ENCODE measurements around the gene LAD1. TPM values are rescaled to one million over a fixed set of nuclear protein-coding genes. Genes with fewer than 3 reads are reported as not detected.

The LAD1 gene
- total RNA-seq, 4 donors from 2014 or later, result 0.26 to 4.8 (median 0.29) TPM; not detected in 1

DNA sequence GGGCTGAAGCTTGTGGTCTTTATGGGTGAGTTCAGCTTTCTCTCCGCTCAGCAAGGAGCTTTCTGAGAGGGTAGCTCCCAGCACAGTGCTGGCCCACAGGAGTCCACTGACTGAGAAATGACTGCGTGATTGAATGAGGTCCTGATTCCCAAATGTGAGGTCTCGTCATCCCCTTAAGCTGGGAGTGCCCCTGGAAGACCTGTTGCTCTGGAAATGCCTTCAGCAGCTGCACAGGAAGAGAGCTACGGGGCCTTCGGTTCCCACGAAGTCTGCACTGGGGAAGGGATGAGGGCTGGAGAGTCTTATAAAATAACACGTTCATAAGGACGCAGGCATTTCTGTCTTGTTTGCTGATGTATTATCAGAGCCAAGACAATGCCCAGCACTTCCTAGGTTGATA, 35.7 kb downstream of the LAD1 start:
- H3K36me3 ChIP-seq, result no peaks in the 10 kb centered on the region
- DNase-seq, result no peak
- no peaks in the 10 kb centered on the region for H3K27me3 ChIP-seq
- no peaks in the 10 kb centered on the region for H3K4me1 ChIP-seq
- H3K4me3 ChIP-seq, result no peak overlapping the region
- H3K27ac ChIP-seq, result no peak overlapping the region
- no peaks in the 10 kb centered on the region for H3K9me3 ChIP-seq
- TF ChIP-seq POLR2A (IDR thresholded peaks at IDR 0.05), result no peak
- TF ChIP-seq CTCF (IDR thresholded peaks at IDR 0.05), result no peak
- intact Hi-C loops (cut with DNase I; ENCODE audit: low total_unique reads), result loop anchor here (10.0 kb wide), 1 partner anchor 109 kb away; no protein-coding TSS in a partner anchor

DNA sequence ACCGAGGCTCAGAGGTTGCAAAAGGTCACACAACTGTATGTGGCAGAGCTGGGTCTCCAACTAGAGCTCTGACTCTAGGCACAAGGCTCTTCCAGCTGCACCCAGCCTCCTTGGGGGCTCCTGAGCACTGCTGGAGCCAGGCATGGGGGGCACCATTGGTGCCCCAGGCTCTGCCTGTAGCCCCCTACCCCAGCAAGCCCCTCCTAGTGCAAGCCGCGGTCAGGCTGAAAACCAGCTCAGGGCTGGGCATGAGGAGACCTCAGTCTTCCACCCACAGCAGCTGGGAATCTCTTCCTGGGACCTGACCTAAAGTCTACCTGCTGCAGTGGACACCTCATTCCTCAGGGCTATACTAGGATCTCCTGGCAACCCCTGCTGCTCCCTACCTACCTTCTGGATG, 36.2 kb downstream of the LAD1 start:
- H3K36me3 ChIP-seq, result no peaks in the 10 kb centered on the region
- DNase-seq, result no peak

DNA sequence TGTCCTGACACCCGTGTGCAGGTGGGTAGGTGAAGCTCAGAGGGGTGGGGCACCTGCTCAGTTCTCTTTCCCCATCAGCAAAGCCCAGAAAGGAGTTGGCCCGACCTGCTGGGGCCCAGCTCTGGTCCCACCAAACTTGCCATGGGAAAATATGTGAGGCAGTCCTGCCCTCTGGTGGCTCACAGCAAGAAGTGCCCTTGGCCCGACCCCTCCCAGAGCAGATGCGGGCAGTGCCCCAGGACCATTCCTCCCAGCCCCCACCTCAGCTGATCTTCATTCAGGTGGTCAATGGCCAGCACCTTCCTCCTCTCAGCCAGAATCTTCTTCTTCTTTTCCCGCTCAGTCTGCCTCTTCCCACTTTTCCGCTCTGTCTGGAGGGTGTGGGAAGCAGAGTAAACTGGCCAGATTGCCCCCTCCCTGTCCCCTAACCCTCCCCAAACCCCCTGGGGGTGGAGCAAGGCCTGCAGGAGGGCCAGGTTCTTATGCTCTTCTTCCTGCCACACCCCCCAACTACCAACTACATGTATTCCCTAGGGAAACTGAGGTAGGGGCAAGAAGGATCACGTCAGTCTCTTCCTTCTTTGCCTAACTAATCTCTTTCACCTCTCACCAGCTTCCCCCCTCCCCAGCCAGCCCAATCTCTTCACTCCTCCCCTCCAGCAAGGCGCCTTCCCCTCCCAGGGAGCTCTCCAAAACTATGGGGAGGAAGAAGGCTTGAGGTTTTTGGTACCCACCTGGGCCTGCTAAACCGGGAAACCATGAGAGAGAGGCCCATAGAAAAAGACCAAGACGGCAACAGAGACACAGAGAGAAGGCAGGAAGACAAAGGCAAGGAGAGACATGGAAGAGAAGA, 37.2 kb downstream of the LAD1 start:
- no peaks in the 10 kb centered on the region for H3K9me3 ChIP-seq
- H3K27ac ChIP-seq, result no peak overlapping the region
- no peaks in the 10 kb centered on the region for H3K36me3 ChIP-seq
- H3K27me3 ChIP-seq, result no peaks in the 10 kb centered on the region
- DNase-seq, result no peak
- H3K4me1 ChIP-seq, result no peaks in the 10 kb centered on the region
- intact Hi-C loops (cut with DNase I; ENCODE audit: low total_unique reads), result loop anchor here (10.0 kb wide), 1 partner anchor 107 kb away; no protein-coding TSS in a partner anchor
- H3K4me3 ChIP-seq, result no peak overlapping the region
- TF ChIP-seq POLR2A (IDR thresholded peaks at IDR 0.05) (no peak), CTCF (IDR thresholded peaks at IDR 0.05) (peak; percentile 33 to 75 (median 56))

More for the DNA sequence above, 36.2 kb downstream of the LAD1 start:
- H3K4me1 ChIP-seq, result no peaks in the 10 kb centered on the region
- TF ChIP-seq CTCF (IDR thresholded peaks at IDR 0.05) (no peak), POLR2A (IDR thresholded peaks at IDR 0.05) (no peak)
- H3K27me3 ChIP-seq, result no peaks in the 10 kb centered on the region
- no peak overlapping the region for H3K4me3 ChIP-seq
- H3K27ac ChIP-seq, result no peak overlapping the region
- no peaks in the 10 kb centered on the region for H3K9me3 ChIP-seq
- intact Hi-C loops (cut with DNase I; ENCODE audit: low total_unique reads), result loop anchor here (10.0 kb wide), 1 partner anchor 108 kb away; no protein-coding TSS in a partner anchor

DNA sequence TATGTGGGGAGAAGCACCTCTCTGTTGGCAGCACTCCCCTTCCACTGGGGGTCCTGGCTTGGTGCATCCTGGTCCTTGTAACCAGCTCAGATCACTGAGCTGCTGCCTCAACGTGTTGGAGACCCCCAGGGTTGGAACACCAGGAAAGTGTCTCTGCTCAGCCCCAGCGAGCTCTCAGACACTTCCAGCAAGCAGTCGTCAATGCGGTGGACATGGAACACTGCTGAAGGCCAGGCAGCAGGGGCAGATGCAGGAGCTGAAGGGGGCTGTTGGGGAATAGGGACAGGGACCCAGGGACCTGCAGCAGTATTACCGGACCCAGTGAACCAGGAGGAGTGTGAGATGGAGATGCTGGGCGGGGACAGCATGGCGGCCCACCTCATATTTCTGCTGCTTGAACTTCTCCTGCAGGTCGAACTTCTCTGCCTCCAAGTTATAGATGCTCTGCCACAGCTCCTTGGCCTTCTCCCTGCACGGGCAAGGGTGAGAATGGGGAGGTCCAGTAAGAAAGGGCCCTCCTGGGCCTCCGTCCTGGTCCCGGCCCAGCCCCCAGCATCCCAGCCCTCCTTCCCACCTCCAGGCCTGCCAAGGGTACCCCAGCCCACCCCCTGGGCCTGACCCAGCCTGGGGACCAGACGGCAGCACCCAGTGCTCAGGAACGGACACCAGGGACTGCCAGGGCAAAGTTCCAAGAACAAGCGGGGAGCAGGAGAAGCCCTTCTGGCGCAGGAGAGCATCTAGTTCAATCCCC, 38.0 kb downstream of the LAD1 start:
- TF ChIP-seq POLR2A (IDR thresholded peaks at IDR 0.05) (no peak), CTCF (IDR thresholded peaks at IDR 0.05) (no peak)
- DNase-seq, result no peak
- Histone ChIP-seq H3K4me3 (no peak overlapping the region), H3K4me1 (no peaks in the 10 kb centered on the region), H3K9me3 (no peaks in the 10 kb centered on the region), H3K27ac (no peak overlapping the region), H3K36me3 (no peaks in the 10 kb centered on the region), H3K27me3 (no peaks in the 10 kb centered on the region)
- intact Hi-C loops (cut with DNase I; ENCODE audit: low total_unique reads), result loop anchor here (10.0 kb wide), 1 partner anchor 106 kb away; no protein-coding TSS in a partner anchor
